Measurements from ENCODE around the gene USP9X.

The USP9X gene

DNA sequence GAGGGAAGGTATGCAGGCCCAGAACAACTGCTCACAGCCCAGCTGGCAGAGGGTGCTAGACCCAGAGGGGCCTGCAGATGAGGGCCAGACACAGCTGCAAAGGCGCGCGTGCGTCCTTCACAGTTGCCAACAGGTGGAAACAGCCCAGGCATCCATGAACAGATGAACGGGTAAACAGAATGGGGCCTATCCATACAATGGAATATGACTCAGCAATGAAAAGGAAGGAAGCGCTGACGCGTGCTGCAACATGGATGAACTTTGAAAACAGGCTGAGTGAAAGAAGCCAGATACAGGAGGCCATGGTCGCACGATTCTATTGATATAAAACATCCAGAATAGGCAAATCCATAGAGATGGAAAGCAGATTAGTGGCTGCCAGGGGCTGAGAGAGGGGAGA lies 165.6 kb downstream of the USP9X start:
- Histone ChIP-seq H3K27me3 (ENCODE audit: insufficient read depth, low read length) (no peaks in the 10 kb centered on the region), H3K9ac (ENCODE audit: low read length) (no peak overlapping the region), H3K4me2 (ENCODE audit: low read length) (no peak overlapping the region), H3K4me3 (ENCODE audit: low read depth, low read length, poor library complexity, severe bottlenecking) (no peak overlapping the region), H3K36me3 (ENCODE audit: insufficient read depth, low read length) (no peaks in the 10 kb centered on the region), H3K9me3 (ENCODE audit: low read length) (no peaks in the 10 kb centered on the region), H3K4me1 (ENCODE audit: insufficient read depth, low read length, severe bottlenecking) (peaks cover 8% of the 10 kb centered on the region), H3K79me2 (ENCODE audit: insufficient read depth, low read length) (no peaks in the 10 kb centered on the region), H3K27ac (ENCODE audit: low read depth, low read length, poor library complexity, severe bottlenecking) (no peak overlapping the region), H3F3A (ENCODE audit: insufficient read depth, low read length) (no peaks in the 10 kb centered on the region), H2AFZ (ENCODE audit: low read length) (no peak overlapping the region), H4K20me1 (ENCODE audit: insufficient read depth, low read length) (no peaks in the 10 kb centered on the region), H3K9me2 (ENCODE audit: low read depth, low read length) (no peaks in the 10 kb centered on the region)
- no peak for TF ChIP-seq EZH2 (IDR thresholded peaks at IDR 0.05; ENCODE audit: borderline replicate concordance, low read length)
- TF ChIP-seq, protein P1, sequence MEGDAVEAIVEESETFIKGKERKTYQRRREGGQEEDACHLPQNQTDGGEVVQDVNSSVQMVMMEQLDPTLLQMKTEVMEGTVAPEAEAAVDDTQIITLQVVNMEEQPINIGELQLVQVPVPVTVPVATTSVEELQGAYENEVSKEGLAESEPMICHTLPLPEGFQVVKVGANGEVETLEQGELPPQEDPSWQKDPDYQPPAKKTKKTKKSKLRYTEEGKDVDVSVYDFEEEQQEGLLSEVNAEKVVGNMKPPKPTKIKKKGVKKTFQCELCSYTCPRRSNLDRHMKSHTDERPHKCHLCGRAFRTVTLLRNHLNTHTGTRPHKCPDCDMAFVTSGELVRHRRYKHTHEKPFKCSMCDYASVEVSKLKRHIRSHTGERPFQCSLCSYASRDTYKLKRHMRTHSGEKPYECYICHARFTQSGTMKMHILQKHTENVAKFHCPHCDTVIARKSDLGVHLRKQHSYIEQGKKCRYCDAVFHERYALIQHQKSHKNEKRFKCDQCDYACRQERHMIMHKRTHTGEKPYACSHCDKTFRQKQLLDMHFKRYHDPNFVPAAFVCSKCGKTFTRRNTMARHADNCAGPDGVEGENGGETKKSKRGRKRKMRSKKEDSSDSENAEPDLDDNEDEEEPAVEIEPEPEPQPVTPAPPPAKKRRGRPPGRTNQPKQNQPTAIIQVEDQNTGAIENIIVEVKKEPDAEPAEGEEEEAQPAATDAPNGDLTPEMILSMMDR (IDR thresholded peaks at IDR 0.05; ENCODE audit: low read length): no peak

DNA sequence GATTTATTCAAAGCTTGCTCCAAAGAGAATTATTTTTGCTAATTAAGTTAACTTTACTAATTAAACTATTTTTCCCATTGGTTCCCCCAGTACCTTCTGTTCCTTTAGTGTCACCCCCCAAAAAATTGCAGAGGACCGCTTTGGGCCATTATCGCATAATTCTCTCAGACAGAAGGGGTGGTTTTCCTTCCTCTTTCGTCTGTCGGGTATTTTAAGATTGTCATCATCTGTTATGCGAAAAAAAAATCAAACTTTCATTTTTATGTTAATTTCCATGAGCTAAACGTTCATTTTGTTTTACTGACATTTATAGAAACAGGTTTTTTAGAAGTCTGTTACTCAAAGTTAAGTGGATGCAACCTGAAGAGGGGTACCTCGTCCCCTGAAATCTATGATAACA lies 172.6 kb downstream of the USP9X start:
- TF ChIP-seq EZH2 (IDR thresholded peaks at IDR 0.05; ENCODE audit: borderline replicate concordance, low read length): no peak
- no peaks in the 10 kb centered on the region for H3F3A ChIP-seq (ENCODE audit: insufficient read depth, low read length)
- no peak overlapping the region for H3K4me2 ChIP-seq (ENCODE audit: low read length)
- H3K36me3 ChIP-seq (ENCODE audit: insufficient read depth, low read length): no peaks in the 10 kb centered on the region
- no peaks in the 10 kb centered on the region for H3K27me3 ChIP-seq (ENCODE audit: insufficient read depth, low read length)
- H3K9me3 ChIP-seq (ENCODE audit: low read length): no peaks in the 10 kb centered on the region
- no peak overlapping the region for H2AFZ ChIP-seq (ENCODE audit: low read length)
- H3K9ac ChIP-seq (ENCODE audit: low read length): no peak overlapping the region
- H3K27ac ChIP-seq (ENCODE audit: low read depth, low read length, poor library complexity, severe bottlenecking): no peak overlapping the region
- no peaks in the 10 kb centered on the region for H3K79me2 ChIP-seq (ENCODE audit: insufficient read depth, low read length)
- no peaks in the 10 kb centered on the region for H4K20me1 ChIP-seq (ENCODE audit: insufficient read depth, low read length)
- H3K9me2 ChIP-seq (ENCODE audit: low read depth, low read length): no peaks in the 10 kb centered on the region
- H3K4me3 ChIP-seq (ENCODE audit: low read depth, low read length, poor library complexity, severe bottlenecking): no peak overlapping the region
- peaks cover 6% of the 10 kb centered on the region for H3K4me1 ChIP-seq (ENCODE audit: insufficient read depth, low read length, severe bottlenecking)

DNA sequence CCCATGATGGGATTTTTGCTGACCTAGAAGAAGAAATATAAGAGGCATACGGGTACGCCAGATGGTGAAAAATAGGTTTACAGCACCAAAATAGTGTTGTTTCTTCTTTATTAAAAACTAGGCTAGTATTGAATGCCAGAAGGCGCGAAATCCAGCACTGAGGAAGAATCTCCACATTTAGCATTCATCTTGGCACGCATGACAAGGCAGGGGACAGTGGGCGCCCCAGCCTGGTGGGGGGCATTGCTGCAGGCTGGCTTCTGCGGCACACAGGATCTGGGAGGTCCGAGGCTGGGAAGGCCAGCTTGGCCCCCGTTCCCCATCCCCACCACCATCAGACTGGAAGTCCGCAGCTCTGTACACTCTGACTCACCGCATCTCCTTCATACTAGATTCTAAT lies 173.0 kb downstream of the USP9X start:
- no peak overlapping the region for H3K4me3 ChIP-seq (ENCODE audit: low read depth, low read length, poor library complexity, severe bottlenecking)
- H3K9ac ChIP-seq (ENCODE audit: low read length): no peak overlapping the region
- no peak for TF ChIP-seq EZH2 (IDR thresholded peaks at IDR 0.05; ENCODE audit: borderline replicate concordance, low read length)
- TF ChIP-seq, protein P1 (IDR thresholded peaks at IDR 0.05; ENCODE audit: low read length): no peak
- H3K4me1 ChIP-seq (ENCODE audit: insufficient read depth, low read length, severe bottlenecking): peaks cover 2% of the 10 kb centered on the region
- H3F3A ChIP-seq (ENCODE audit: insufficient read depth, low read length): no peaks in the 10 kb centered on the region
- H3K36me3 ChIP-seq (ENCODE audit: insufficient read depth, low read length): no peaks in the 10 kb centered on the region
- no peak overlapping the region for H3K4me2 ChIP-seq (ENCODE audit: low read length)
- H3K9me2 ChIP-seq (ENCODE audit: low read depth, low read length): no peaks in the 10 kb centered on the region
- no peaks in the 10 kb centered on the region for H3K79me2 ChIP-seq (ENCODE audit: insufficient read depth, low read length)
- H4K20me1 ChIP-seq (ENCODE audit: insufficient read depth, low read length): no peaks in the 10 kb centered on the region
- no peaks in the 10 kb centered on the region for H3K9me3 ChIP-seq (ENCODE audit: low read length)
- no peaks in the 10 kb centered on the region for H3K27me3 ChIP-seq (ENCODE audit: insufficient read depth, low read length)
- no peak overlapping the region for H3K27ac ChIP-seq (ENCODE audit: low read depth, low read length, poor library complexity, severe bottlenecking)
- no peak overlapping the region for H2AFZ ChIP-seq (ENCODE audit: low read length)

DNA sequence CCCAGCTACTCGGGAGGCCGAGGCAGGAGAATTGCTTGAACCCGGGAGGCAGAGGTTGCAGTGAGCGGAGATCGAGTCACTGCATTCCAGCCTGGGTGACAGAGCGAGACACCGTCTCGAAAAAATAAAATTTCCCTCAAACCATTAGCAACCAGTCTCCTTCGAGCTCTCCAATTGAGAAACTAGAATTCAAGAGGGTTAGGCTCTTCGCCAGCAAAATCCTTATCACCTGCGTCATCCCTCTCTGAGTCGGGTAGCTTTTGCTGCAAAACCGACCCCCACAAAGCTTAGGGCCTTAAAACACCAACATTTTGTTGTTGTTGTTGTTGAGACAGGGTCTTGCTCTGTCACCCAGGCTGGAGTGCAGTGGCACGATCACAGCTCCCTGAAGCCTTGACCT lies 173.6 kb downstream of the USP9X start:
- H3K9me3 ChIP-seq (ENCODE audit: low read length): no peaks in the 10 kb centered on the region
- TF ChIP-seq, protein P1 (IDR thresholded peaks at IDR 0.05; ENCODE audit: low read length): no peak
- H3K9ac ChIP-seq (ENCODE audit: low read length): no peak overlapping the region
- no peaks in the 10 kb centered on the region for H3K9me2 ChIP-seq (ENCODE audit: low read depth, low read length)
- H3K36me3 ChIP-seq (ENCODE audit: insufficient read depth, low read length): no peaks in the 10 kb centered on the region
- no peaks in the 10 kb centered on the region for H3K79me2 ChIP-seq (ENCODE audit: insufficient read depth, low read length)
- no peak overlapping the region for H2AFZ ChIP-seq (ENCODE audit: low read length)
- no peaks in the 10 kb centered on the region for H3K27me3 ChIP-seq (ENCODE audit: insufficient read depth, low read length)
- H4K20me1 ChIP-seq (ENCODE audit: insufficient read depth, low read length): no peaks in the 10 kb centered on the region
- H3K4me1 ChIP-seq (ENCODE audit: insufficient read depth, low read length, severe bottlenecking): no peaks in the 10 kb centered on the region
- no peak overlapping the region for H3K4me3 ChIP-seq (ENCODE audit: low read depth, low read length, poor library complexity, severe bottlenecking)
- no peaks in the 10 kb centered on the region for H3F3A ChIP-seq (ENCODE audit: insufficient read depth, low read length)
- no peak overlapping the region for H3K27ac ChIP-seq (ENCODE audit: low read depth, low read length, poor library complexity, severe bottlenecking)
- H3K4me2 ChIP-seq (ENCODE audit: low read length): no peak overlapping the region

Measured in OCI-LY1 (cell line).